Stimulated activated CD4-positive, alpha-beta T cell treated with anti-CD3 and anti-CD28 coated beads, Interleukin-15, amount 100 ng/mL, for 1 hour (primary cell): Measurements from ENCODE around the gene BIRC3.
"Not testable (repeated sequence)": the region's sequence is repeated elsewhere in the genome, so short reads cannot be mapped to it uniquely, and the experiment has no call there.

Experiments
- DNase-seq, 2 donors: peaks; one replicate each; pipeline ENCODE4 v3.0.0-alpha.2; 2020; ENCODE audit warnings: low read depth in 1 of 2, low spot score in 1 of 2

BIRC3 gene

DNA sequence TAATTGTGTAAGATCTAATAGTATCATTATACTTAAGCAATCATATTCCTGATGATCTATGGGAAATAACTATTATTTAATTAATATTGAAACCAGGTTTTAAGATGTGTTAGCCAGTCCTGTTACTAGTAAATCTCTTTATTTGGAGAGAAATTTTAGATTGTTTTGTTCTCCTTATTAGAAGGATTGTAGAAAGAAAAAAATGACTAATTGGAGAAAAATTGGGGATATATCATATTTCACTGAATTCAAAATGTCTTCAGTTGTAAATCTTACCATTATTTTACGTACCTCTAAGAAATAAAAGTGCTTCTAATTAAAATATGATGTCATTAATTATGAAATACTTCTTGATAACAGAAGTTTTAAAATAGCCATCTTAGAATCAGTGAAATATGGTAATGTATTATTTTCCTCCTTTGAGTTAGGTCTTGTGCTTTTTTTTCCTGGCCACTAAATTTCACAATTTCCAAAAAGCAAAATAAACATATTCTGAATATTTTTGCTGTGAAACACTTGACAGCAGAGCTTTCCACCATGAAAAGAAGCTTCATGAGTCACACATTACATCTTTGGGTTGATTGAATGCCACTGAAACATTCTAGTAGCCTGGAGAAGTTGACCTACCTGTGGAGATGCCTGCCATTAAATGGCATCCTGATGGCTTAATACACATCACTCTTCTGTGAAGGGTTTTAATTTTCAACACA, 6.4 kb downstream of the BIRC3 start:
- DNase-seq = no peak

DNA sequence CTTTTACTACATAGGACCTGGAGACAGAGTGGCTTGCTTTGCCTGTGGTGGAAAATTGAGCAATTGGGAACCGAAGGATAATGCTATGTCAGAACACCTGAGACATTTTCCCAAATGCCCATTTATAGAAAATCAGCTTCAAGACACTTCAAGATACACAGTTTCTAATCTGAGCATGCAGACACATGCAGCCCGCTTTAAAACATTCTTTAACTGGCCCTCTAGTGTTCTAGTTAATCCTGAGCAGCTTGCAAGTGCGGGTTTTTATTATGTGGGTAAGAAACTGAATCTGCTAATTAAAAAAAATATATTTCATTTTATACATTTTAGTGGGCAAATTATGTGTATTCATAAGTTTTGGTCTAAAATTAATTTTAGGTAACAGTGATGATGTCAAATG, 7.8 kb downstream of the BIRC3 start:
- DNase-seq = no peak

DNA sequence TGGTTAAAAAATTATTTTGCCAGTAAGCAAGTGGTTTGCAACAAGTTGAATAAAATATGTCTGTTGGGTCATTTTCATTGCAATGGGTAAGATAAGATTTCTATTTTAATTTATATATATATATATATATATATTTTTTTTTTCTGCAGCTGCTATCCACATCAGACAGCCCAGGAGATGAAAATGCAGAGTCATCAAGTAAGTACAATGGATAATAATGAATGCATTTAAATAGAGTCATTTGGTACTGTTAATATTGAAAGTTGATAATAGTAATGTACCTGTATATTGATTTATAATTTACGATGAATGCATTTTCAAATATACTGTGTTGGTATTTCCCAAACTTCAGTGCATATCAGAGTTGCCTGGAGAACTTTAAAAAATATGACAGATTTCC, 11.5 kb downstream of the BIRC3 start:
- no peak for DNase-seq

DNA sequence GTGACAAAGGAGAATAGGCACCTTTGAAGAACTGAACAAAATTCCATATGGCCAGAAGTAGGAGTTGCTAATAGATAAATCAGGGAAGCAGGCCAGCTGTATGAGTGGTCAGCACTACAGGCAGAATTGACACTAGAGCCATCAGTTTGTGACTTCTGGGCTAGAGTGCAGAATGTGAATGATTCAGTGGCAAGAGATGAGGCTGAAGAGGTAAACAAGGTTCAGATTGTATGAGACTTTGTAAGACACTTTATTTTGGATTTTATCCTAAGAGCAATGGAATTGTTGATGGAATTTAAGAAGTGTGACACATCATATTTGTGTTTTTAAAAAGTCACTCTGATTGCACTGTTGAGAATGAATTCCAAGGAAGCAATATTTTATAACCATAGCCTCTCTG, 12.9 kb downstream of the BIRC3 start:
- no peak for DNase-seq

- no peak for DNase-seq
These were observed 14.1 kb downstream of the BIRC3 start for GRCh38 chr11:102331341-102331740.

GRCh38 chr11:102332611-102332994, 15.3 kb downstream of the BIRC3 start:
- DNase-seq = no peak

- DNase-seq = no peak
These were observed 21.3 kb downstream of the BIRC3 start for GRCh38 chr11:102338479-102339010.

- DNase-seq = not testable (repeated sequence)
These were observed 24.0 kb downstream of the BIRC3 start for GRCh38 chr11:102341311-102341710.

- peak in 1 of 2 donors; percentile 45 for DNase-seq
These were observed 24.6 kb downstream of the BIRC3 start for GRCh38 chr11:102341844-102342318.

GRCh38 chr11:102343809-102344208, 26.5 kb downstream of the BIRC3 start:
- DNase-seq = no peak

DNA sequence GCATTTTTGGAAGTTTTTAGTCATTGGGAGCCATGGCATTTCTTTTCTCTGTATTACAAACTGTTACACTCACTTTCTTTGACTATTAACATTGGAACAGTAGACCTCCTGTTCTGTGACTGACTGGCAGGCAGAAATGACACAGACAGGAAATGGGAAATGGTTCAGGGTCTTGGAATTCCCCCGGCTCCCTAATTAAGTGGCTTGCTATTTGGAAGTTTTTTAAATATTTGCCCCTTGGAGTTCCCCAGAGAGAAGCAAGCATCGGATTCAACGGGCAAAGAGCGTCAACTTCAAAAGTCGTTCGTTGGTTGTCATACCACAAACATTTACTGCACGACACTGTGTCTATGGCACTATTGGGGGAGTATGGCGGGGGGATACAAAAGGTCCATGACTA, 28.6 kb downstream of the BIRC3 start:
- DNase-seq = no peak

GRCh38 chr11:102346456-102346747, 29.1 kb downstream of the BIRC3 start:
- DNase-seq = no peak

DNA sequence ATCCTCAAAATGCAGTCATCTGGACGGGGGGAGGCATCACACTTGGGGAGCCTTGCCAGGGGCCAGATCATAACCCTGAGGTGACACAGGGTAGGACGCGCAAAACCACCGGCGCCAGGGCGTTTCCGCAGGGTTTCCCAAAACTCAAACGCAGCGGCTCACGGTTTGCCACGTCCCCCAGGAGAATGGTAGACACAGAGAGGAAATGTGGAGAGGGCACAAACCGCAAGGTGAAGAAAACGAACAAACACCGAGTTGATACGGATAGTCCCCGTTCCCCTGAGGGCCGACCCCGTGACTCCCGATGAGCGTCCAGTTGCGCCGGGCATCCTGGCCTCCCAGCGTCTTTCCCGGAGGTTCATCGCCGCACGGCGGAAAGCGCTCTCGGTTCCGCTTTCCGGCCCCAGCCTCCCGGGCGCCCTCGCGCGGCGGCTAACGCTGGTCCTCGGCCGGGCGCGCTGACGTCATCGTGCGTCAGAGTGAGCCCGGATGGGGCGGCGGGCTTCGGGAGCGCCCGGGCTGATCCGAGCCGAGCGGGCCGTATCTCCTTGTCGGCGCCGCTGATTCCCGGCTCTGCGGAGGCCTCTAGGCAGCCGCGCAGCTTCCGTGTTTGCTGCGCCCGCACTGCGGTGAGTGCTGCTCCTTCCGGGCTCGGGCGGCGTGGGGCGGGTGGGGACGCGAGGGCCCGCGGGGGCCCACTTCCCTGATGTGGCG, 29.6 kb downstream of the BIRC3 start, which contains the start of gene BIRC2:
BIRC2 (plus strand) TSS at position 467 of the 714 bp plus-strand sequence. CDS start 2,641 bp downstream, outside the sequence.
- DNase-seq = peak; percentile 88 to 96

DNA sequence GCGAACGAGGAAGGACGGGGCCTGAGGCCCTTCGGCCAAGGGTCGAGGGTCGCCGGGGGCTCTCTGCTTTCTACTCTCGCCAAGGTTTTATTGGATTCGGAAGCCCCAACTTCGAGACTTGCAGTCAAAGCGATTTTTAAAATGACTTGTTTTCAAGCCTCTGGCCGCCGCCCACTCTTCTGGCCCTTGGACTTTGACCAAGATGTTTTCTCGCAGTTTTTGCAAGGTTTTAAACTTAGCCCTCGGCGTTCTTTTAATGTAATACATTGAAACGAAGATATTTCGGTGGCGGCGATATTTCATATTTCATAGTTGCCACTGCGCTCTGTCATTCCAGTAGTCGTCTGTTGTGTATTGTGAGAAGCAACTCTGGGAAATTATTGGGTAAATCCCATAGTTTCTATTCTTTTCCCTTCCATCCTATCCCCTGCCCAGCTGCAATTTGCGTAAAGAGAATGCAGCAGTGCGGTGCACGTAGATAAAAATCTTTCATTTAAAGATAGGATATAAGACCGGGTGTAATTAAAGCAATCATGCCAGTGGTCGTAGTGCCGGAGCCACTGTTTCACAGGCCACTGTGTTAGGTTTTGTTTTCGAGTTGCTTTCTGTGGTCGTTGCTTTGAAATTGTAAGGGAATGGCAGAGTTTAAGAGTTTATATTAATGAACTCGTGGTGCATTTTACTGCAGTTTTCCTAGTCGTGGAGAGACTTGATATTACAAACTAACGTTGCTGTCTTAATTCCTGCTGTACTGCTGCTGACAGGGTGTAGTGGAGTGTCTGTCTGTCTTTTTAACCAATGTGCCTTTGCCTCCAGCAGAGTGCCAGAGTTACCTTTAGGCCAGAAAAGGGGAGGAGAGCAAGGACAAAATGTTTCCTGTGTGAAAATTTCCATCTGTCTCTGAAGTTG, 30.4 kb downstream of the BIRC3 start:
- DNase-seq = no peak

- DNase-seq = no peak
These were observed 39.8 kb downstream of the BIRC3 start for GRCh38 chr11:102357116-102357515.

GRCh38 chr11:102359372-102359771, 42.1 kb downstream of the BIRC3 start:
- DNase-seq = no peak

GRCh38 chr11:102360681-102361080, 43.4 kb downstream of the BIRC3 start:
- no peak for DNase-seq

DNA sequence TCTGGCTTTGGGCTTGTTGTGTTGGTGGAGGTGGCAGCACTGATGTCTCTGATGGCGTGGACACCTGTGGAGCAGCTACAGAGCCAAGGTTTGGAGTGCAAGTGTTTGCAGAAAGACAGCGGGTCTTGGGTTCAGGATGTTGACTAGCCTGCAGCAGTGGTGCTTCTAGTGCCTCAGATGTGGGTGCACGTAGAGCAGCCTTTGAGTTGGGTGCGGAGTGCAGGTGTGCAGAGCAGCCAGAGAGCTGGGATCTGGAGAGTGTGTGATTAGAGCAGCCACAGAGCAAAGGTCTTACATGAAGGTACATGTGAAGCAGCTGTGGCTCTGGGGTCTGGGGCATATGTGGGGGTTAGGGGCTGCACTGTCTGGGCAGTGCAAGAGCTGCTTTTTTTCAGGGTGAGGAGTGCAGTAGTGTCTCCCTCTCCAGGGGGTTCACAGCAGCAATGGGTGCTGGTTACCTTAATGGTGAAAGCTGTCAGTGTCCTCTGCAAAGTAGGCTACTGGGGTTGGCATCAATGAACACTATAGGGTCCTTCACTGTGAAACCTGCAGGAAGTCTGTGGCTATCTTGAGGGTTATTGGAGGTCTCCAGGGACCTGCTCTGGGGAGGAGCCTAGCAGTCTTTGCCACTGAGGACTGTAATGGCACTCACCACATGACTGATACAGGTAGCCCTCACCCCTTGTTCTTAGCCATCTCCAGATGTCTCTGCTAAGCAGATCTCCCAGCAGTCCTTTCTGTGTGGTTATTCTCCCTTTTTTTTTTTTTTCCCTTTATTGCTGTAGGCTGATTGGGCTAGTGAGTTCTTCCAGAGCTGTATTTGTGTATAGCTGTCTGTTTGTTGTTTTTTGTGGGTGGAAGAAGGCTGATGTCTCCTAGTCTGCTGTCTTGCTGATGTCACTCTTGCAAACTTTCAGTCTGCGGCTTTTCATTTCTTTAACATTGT, 44.1 kb downstream of the BIRC3 start:
- DNase-seq = no peak

DNA sequence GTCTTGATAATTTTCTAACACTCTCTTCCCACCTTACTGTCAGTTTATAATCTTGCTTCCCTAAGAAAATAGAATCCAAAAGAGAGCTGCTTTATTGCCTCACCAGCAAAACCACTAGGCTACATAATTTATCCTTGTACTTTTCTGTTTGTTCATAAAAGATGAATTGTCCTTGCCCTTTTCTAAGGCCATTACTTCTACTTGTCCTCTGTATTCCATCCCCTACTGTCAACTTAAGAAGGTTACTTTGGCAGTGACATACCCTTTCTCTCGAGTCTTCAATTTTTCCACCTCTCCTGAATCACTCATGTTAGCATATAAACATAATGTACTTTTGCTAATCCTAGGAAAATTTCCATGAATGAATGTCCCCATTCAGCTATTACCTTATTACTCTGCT, 47.7 kb downstream of the BIRC3 start:
- DNase-seq = no peak

- DNase-seq = no peak
These were observed 50.1 kb downstream of the BIRC3 start for GRCh38 chr11:102367364-102367763.
